Muscle of leg (tissue), 11 donors: ENCODE results near the gene CRYBG2. TPM values are rescaled to one million over a fixed set of nuclear protein-coding genes. Genes with fewer than 3 reads are reported as not detected.

Source experiments
- DNase-seq: peaks from one replicate; pipeline ENCODE4 v3.0.0; 2013
- H3K27ac ChIP-seq: one replicate; pipeline ENCODE4 v1.5.1; 2013; ENCODE audit warnings: mild to moderate bottlenecking, low read length, control low read depth
- H3K27me3 ChIP-seq: one replicate; pipeline ENCODE4 v1.6.1; 2013; ENCODE audit warnings: low read length; ENCODE audit not compliant: control insufficient read depth, insufficient read depth
- H3K36me3 ChIP-seq: one replicate; pipeline ENCODE4 v1.6.1; 2013; ENCODE audit warnings: low read length; ENCODE audit not compliant: control insufficient read depth, insufficient read depth
- H3K4me1 ChIP-seq: one replicate; pipeline ENCODE4 v1.6.1; 2013; ENCODE audit warnings: low read length; ENCODE audit not compliant: control insufficient read depth, insufficient read depth
- H3K4me3 ChIP-seq: one replicate; pipeline ENCODE4 v1.5.1; 2013; ENCODE audit warnings: low read length, control low read depth
- H3K9me3 ChIP-seq: replicated peaks from 2 replicates; pipeline ENCODE4 v1.6.1; 2013; ENCODE audit warnings: low read depth, low read length; ENCODE audit not compliant: control insufficient read depth
- WGBS: methylation state at CpG from one replicate; pipeline ENCODE4 v1.1.5; 2013; ENCODE audit warnings: missing lambda C conversion rate; ENCODE audit not compliant: insufficient coverage; 5-methylcytosine and 5-hydroxymethylcytosine counted together
- polyA plus RNA-seq, 8 donors: library from polyadenylated mRNA; unstranded; fragments of 120-200 nt; gene quantifications; one replicate each; pipeline versions ENCODE4 v1.2.1 to v1.2.3, GENCODE V29; 2013; ENCODE audit warnings: inconsistent platforms in 1 of 8, low replicate concordance in 1 of 8; ENCODE audit not compliant: insufficient read length in 8 of 8, insufficient read depth in 1 of 8
- total RNA-seq: library from RNA; stranded (reverse); fragments of 120-200 nt; gene quantifications from one replicate; pipeline ENCODE4 v1.2.4, GENCODE V29; 2013

The CRYBG2 gene
- total and polyA plus RNA-seq, 9 donors = 0.07 to 1.6 (median 0.20) TPM; not detected in 4

GRCh38 chr1:26280333-26281042 lies 73.4 kb downstream of the CRYBG2 start:
- Histone ChIP-seq H3K4me1 (peaks cover 68% of the 10 kb centered on the region), H3K9me3 (no peaks in the 10 kb centered on the region), H3K27ac (peak overlapping the region; percentile 91), H3K27me3 (no peaks in the 10 kb centered on the region), H3K36me3 (peaks cover 34% of the 10 kb centered on the region), H3K4me3 (peak overlapping the region; percentile 91)
- 19% methylated on average over 15 of the region's 20 CpGs for WGBS
- DNase-seq = peak; percentile 36

- Histone ChIP-seq H3K27ac (peak within 1 kb of the TSS; percentile 95), H3K4me3 (peak within 1 kb of the TSS; percentile 91), H3K4me1 (peaks cover 65% of the 10 kb centered on the region), H3K9me3 (no peaks in the 10 kb centered on the region), H3K27me3 (no peaks in the 10 kb centered on the region), H3K36me3 (peaks cover 38% of the 10 kb centered on the region)
- WGBS = under 1% methylated on average over 55 of the region's 66 CpGs
- peak; percentile 94 for DNase-seq
Observed at GRCh38 chr1:26279456-26280332, 74.2 kb downstream of the CRYBG2 start, which contains the start of gene SH3BGRL3. SH3BGRL3 (plus strand) TSS chr1:26280086; CDS start chr1:26280156, 70 bp downstream.

GRCh38 chr1:26278724-26279455 lies 75.0 kb downstream of the CRYBG2 start:
- Histone ChIP-seq H3K9me3 (no peaks in the 10 kb centered on the region), H3K27me3 (no peaks in the 10 kb centered on the region), H3K4me3 (peak overlapping the region; percentile 91), H3K36me3 (peaks cover 36% of the 10 kb centered on the region), H3K4me1 (peaks cover 62% of the 10 kb centered on the region), H3K27ac (peak overlapping the region; percentile 95)
- DNase-seq = peak; percentile 79
- 52% methylated on average over 6 of the region's 9 CpGs for WGBS

GRCh38 chr1:26278303-26278702 lies 75.6 kb downstream of the CRYBG2 start:
- Histone ChIP-seq H3K27me3 (no peaks in the 10 kb centered on the region), H3K27ac (peak overlapping the region; percentile 7), H3K36me3 (peaks cover 35% of the 10 kb centered on the region), H3K4me3 (no peak overlapping the region), H3K9me3 (no peaks in the 10 kb centered on the region), H3K4me1 (peaks cover 62% of the 10 kb centered on the region)
- WGBS = 27% methylated on average over 2 of the region's 4 CpGs
- peak; percentile 36 for DNase-seq

- no peaks in the 10 kb centered on the region for H3K27me3 ChIP-seq
- no peaks in the 10 kb centered on the region for H3K9me3 ChIP-seq
- H3K4me3 ChIP-seq = no peak overlapping the region
- H3K27ac ChIP-seq = no peak overlapping the region
- peaks cover 36% of the 10 kb centered on the region for H3K36me3 ChIP-seq
- no peak for DNase-seq
- WGBS = no CpG with 5 or more reads among the region's 1 CpG
- H3K4me1 ChIP-seq = peaks cover 57% of the 10 kb centered on the region
Observed at GRCh38 chr1:26277719-26278118, 76.2 kb downstream of the CRYBG2 start.

- DNase-seq = no peak
- H3K4me3 ChIP-seq = no peak overlapping the region
- no peaks in the 10 kb centered on the region for H3K27me3 ChIP-seq
- 100% methylated on average over 2 of the region's 3 CpGs for WGBS
- H3K36me3 ChIP-seq = peaks cover 34% of the 10 kb centered on the region
- no peaks in the 10 kb centered on the region for H3K9me3 ChIP-seq
- H3K27ac ChIP-seq = no peak overlapping the region
- peaks cover 52% of the 10 kb centered on the region for H3K4me1 ChIP-seq
Observed at GRCh38 chr1:26277261-26277661, 76.7 kb downstream of the CRYBG2 start.

- Histone ChIP-seq H3K4me3 (no peak overlapping the region), H3K4me1 (peaks cover 44% of the 10 kb centered on the region), H3K27me3 (no peaks in the 10 kb centered on the region), H3K27ac (peak overlapping the region; percentile 72), H3K9me3 (no peaks in the 10 kb centered on the region), H3K36me3 (peaks cover 41% of the 10 kb centered on the region)
- DNase-seq = no peak
- WGBS = 88% methylated on average over 2 of the region's 2 CpGs
Observed at GRCh38 chr1:26276432-26276838, 77.5 kb downstream of the CRYBG2 start.

- Histone ChIP-seq H3K27ac (peak overlapping the region; percentile 72), H3K4me1 (peaks cover 38% of the 10 kb centered on the region), H3K4me3 (no peak overlapping the region), H3K9me3 (no peaks in the 10 kb centered on the region), H3K27me3 (no peaks in the 10 kb centered on the region), H3K36me3 (peaks cover 46% of the 10 kb centered on the region)
- no CpG with 5 or more reads among the region's 3 CpGs for WGBS
- peak; percentile 93 for DNase-seq
Observed at GRCh38 chr1:26275580-26276431, 78.1 kb downstream of the CRYBG2 start.

- Histone ChIP-seq H3K9me3 (no peaks in the 10 kb centered on the region), H3K27ac (no peak overlapping the region), H3K4me1 (peaks cover 33% of the 10 kb centered on the region), H3K36me3 (peaks cover 53% of the 10 kb centered on the region), H3K4me3 (no peak overlapping the region), H3K27me3 (no peaks in the 10 kb centered on the region)
- 43% methylated on average over 2 of the region's 11 CpGs for WGBS
- no peak for DNase-seq
Observed at GRCh38 chr1:26274801-26275425, 79.0 kb downstream of the CRYBG2 start.
